ENCODE measurements around the gene INTS12.

GRCh38 chr4:105661028-105661427, 47.5 kb downstream of the INTS12 start:
- TF ChIP-seq EZH2phosphoT487 (IDR thresholded peaks at IDR 0.05; ENCODE audit: low read length) (no peak), CTCF (IDR thresholded peaks at IDR 0.05; ENCODE audit: low read length) (no peak)
